K562 (cell line): Measurements from ENCODE around the gene ATF6B. TPM values are rescaled to one million over a fixed set of nuclear protein-coding genes. Genes with fewer than 3 reads are reported as not detected.

Experiments
- CHAMP1 ChIP-seq: fragments of 450-650 bp; IDR thresholded peaks from 2 replicates; pipeline ENCODE4 v1.6.1; 2016; ENCODE audit warnings: mild to moderate bottlenecking
- CREM ChIP-seq: IDR thresholded peaks from 2 replicates; pipeline ENCODE4 v1.6.1; 2014; ENCODE audit warnings: antibody characterized with exemption, low read depth
- CSDE1 ChIP-seq, 2 experiments: fragments of 450-650 bp; IDR thresholded peaks; 2 replicates each; pipeline ENCODE4 v1.6.1; 2016; ENCODE audit warnings: mild to moderate bottlenecking in 1 of 2
- ERF ChIP-seq: fragments of 450-650 bp; formaldehyde crosslinking; IDR thresholded peaks from 2 replicates; pipeline ENCODE4 v1.4.0; 2020; ENCODE audit warnings: mild to moderate bottlenecking, mixed read lengths
- GATA2 ChIP-seq: sonication (generic); formaldehyde crosslinking; IDR thresholded peaks from 2 replicates; pipeline ENCODE4 v1.4.0; 2020; ENCODE audit warnings: mild to moderate bottlenecking, missing genetic modification reagents
- POLR2H ChIP-seq: IDR thresholded peaks from 2 replicates; pipeline ENCODE4 v1.6.1; 2016; ENCODE audit warnings: missing genetic modification characterization, low read depth, mild to moderate bottlenecking, control low read depth, missing compliant biosample characterization, moderate library complexity
- RB1 ChIP-seq: fragments of 450-650 bp; IDR thresholded peaks from 2 replicates; pipeline ENCODE4 v1.6.1; 2017; ENCODE audit warnings: low read depth, mild to moderate bottlenecking
- SOX6 ChIP-seq: fragments of 450-650 bp; IDR thresholded peaks from 2 replicates; pipeline ENCODE4 v1.6.1; 2014; ENCODE audit warnings: mild to moderate bottlenecking
- SP1 ChIP-seq: sonication (generic); formaldehyde crosslinking; IDR thresholded peaks from 2 replicates; pipeline ENCODE4 v1.8.1; 2022; ENCODE audit warnings: mild to moderate bottlenecking, missing genetic modification reagents
- TAF1 ChIP-seq: IDR thresholded peaks from 2 replicates; pipeline ENCODE4 v1.6.1; 2011; ENCODE audit warnings: mild to moderate bottlenecking, low read length, moderate library complexity; ENCODE audit not compliant: insufficient read depth, control insufficient read depth, severe bottlenecking; ENCODE audit errors: extremely low read depth
- TRIM24 ChIP-seq, 2 experiments: fragments of 450-650 bp; IDR thresholded peaks; 2 replicates each; pipeline ENCODE4 v1.6.1; 2016
- ZBTB2 ChIP-seq: fragments of 450-650 bp; IDR thresholded peaks from 2 replicates; pipeline ENCODE4 v1.6.1; 2016; ENCODE audit warnings: antibody characterized with exemption
- ZFX ChIP-seq: sonication (generic); formaldehyde crosslinking; IDR thresholded peaks from 2 replicates; pipeline ENCODE4 v1.8.0; 2022; ENCODE audit warnings: mild to moderate bottlenecking, missing genetic modification reagents, moderate library complexity
- ZNF224 ChIP-seq: sonication (generic); formaldehyde crosslinking; IDR thresholded peaks from 2 replicates; pipeline ENCODE4 v1.8.0; 2022; ENCODE audit warnings: mild to moderate bottlenecking, missing genetic modification reagents
- ZNF253 ChIP-seq: fragments of 250-450 bp; sonication (Bioruptor Pico); conservative IDR thresholded peaks from 2 replicates; pipeline ENCODE4 v1.6.1; 2021; ENCODE audit warnings: mild to moderate bottlenecking
- ZNF263 ChIP-seq: sonication (generic); formaldehyde crosslinking; IDR thresholded peaks from 2 replicates; pipeline ENCODE4 v1.8.0; 2022; ENCODE audit warnings: mild to moderate bottlenecking, missing genetic modification reagents, borderline replicate concordance
- ZNF707 ChIP-seq: fragments of 250-450 bp; sonication (Bioruptor Pico); conservative IDR thresholded peaks from 2 replicates; pipeline ENCODE4 v1.8.0; 2022; ENCODE audit warnings: inconsistent platforms, mild to moderate bottlenecking, moderate library complexity
- polyA plus RNA-seq, 8 experiments: library from polyadenylated mRNA; depleted of rRNA in 4 of 8; stranded (reverse) in 5 of 8; unstranded in 3 of 8; fragments of >200 nt; fragmentation: Nextera tagmentation in 2 of 8; fragmentation: Illumina TruSeq in 1 of 8; extraction: Ambion mirVana in 2 of 8; extraction: Trizol in 1 of 8; gene quantifications; 2 replicates each; pipeline versions ENCODE4 v1.2.1 to v1.2.3, GENCODE V29; 2011 to 2014; ENCODE audit warnings: inconsistent platforms in 1 of 8, missing spikeins in 1 of 8
- total RNA-seq, 7 experiments: library from RNA; depleted of rRNA in 6 of 7; stranded (reverse); fragments of >200 nt in 6 of 7; fragmentation: Illumina TruSeq in 2 of 7; extraction: Trizol in 2 of 7; gene quantifications; 2 replicates each; pipeline versions ENCODE4 v1.2.1 to v1.2.3, GENCODE V29; 2011 to 2021; ENCODE audit warnings: low replicate concordance in 1 of 7
- TF ChIP-seq, protein P1 (sequence below): sonication (generic); formaldehyde crosslinking; IDR thresholded peaks from 2 replicates; pipeline ENCODE4 v1.8.0; 2022; ENCODE audit warnings: missing genetic modification reagents, mild to moderate bottlenecking, borderline replicate concordance
- TF ChIP-seq, protein P2 (sequence below): fragments of 250-450 bp; sonication (Bioruptor Pico); IDR thresholded peaks from 2 replicates; pipeline ENCODE4 v1.5.0; 2021
- TF ChIP-seq, protein P3 (sequence below): IDR thresholded peaks from 2 replicates; pipeline ENCODE4 v1.6.1; 2011; ENCODE audit warnings: borderline replicate concordance, low read depth, mild to moderate bottlenecking, moderate library complexity, low read length; ENCODE audit not compliant: insufficient read depth, poor library complexity, severe bottlenecking

The ATF6B gene
- total and polyA plus RNA-seq, 9 of the 15 experiments (the other 6 are each of a cell fraction or from before 2014, with no cell fraction given), result 20.7 to 131 (median 31.7) TPM

- TF ChIP-seq TAF1 (peak; percentile 18), ZNF263 (CRISPR knock-in tag) (no peak), GATA2 (CRISPR knock-in tag) (no peak), ZNF253 (CRISPR knock-in tag) (0 out of 2 replicates have a peak, but pooled peaks have one; percentile 26), CSDE1 (IDR thresholded peaks at IDR 0.05) (no peak), ZBTB2 (peak; percentile 42; the same call in 1 of the 2 replicates), SP1 (peak; percentile 69), RB1 (peak; percentile 34), CHAMP1 (no peak), ZFX (CRISPR knock-in tag) (no peak), CREM (peak; percentile 82), TRIM24 (IDR thresholded peaks at IDR 0.05) (no peak), ERF (CRISPR knock-in tag) (peak; percentile 66; the same call in 1 of the 2 replicates), ZNF707 (peak; percentile 50; the same call in 1 of the 2 replicates), ZNF224 (no peak), SOX6 (no peak), POLR2H (tag) (peak; percentile 80)
- TF ChIP-seq, protein P1, sequence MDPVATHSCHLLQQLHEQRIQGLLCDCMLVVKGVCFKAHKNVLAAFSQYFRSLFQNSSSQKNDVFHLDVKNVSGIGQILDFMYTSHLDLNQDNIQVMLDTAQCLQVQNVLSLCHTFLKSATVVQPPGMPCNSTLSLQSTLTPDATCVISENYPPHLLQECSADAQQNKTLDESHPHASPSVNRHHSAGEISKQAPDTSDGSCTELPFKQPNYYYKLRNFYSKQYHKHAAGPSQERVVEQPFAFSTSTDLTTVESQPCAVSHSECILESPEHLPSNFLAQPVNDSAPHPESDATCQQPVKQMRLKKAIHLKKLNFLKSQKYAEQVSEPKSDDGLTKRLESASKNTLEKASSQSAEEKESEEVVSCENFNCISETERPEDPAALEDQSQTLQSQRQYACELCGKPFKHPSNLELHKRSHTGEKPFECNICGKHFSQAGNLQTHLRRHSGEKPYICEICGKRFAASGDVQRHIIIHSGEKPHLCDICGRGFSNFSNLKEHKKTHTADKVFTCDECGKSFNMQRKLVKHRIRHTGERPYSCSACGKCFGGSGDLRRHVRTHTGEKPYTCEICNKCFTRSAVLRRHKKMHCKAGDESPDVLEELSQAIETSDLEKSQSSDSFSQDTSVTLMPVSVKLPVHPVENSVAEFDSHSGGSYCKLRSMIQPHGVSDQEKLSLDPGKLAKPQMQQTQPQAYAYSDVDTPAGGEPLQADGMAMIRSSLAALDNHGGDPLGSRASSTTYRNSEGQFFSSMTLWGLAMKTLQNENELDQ (CRISPR knock-in tag), result no peak
- TF ChIP-seq, protein P2, sequence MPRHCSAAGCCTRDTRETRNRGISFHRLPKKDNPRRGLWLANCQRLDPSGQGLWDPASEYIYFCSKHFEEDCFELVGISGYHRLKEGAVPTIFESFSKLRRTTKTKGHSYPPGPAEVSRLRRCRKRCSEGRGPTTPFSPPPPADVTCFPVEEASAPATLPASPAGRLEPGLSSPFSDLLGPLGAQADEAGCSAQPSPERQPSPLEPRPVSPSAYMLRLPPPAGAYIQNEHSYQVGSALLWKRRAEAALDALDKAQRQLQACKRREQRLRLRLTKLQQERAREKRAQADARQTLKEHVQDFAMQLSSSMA, result no peak
- TF ChIP-seq, protein P3, sequence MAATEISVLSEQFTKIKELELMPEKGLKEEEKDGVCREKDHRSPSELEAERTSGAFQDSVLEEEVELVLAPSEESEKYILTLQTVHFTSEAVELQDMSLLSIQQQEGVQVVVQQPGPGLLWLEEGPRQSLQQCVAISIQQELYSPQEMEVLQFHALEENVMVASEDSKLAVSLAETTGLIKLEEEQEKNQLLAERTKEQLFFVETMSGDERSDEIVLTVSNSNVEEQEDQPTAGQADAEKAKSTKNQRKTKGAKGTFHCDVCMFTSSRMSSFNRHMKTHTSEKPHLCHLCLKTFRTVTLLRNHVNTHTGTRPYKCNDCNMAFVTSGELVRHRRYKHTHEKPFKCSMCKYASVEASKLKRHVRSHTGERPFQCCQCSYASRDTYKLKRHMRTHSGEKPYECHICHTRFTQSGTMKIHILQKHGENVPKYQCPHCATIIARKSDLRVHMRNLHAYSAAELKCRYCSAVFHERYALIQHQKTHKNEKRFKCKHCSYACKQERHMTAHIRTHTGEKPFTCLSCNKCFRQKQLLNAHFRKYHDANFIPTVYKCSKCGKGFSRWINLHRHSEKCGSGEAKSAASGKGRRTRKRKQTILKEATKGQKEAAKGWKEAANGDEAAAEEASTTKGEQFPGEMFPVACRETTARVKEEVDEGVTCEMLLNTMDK, result no peak
Observed at GRCh38 chr6:32177183-32177787, 49.2 kb upstream of the ATF6B start (continued).
